ENCODE measurements around the gene ECHS1. TPM values are rescaled to one million over a fixed set of nuclear protein-coding genes. Genes with fewer than 3 reads are reported as not detected.
"Not testable (repeated sequence)": the region's sequence is repeated elsewhere in the genome, so short reads cannot be mapped to it uniquely, and the experiment has no call there.

The ECHS1 gene
- polyA plus RNA-seq, 3 donors = 34.6 to 102 (median 85.1) TPM

GRCh38 chr10:133418289-133418993 lies 45.3 kb upstream of the ECHS1 start:
- Mint-ChIP-seq H3K9me3 (peaks cover 9 to 31% (median 20%) of the 10 kb centered on the region in 7 donors), H3K36me3 (peaks cover 23 to 55% of the 10 kb centered on the region in 2 donors), H3K4me1 (no peaks in the 10 kb centered on the region), H3K27me3 (ENCODE audit: low read depth in 3 of 3) (peaks cover 18 to 23% (median 23%) of the 10 kb centered on the region in 3 donors), H3K4me3 (no peak overlapping the region), H3K27ac (peak overlapping the region in 1 of 7 donors; percentile 46)
- peaks cover 7 to 26% of the 10 kb centered on the region in 2 donors for H3K36me3 ChIP-seq (replicated peaks in 1 of 2; ENCODE audit: control insufficient read depth in 1 of 2, insufficient read depth in 2 of 2, low read length in 2 of 2)
- no peak for DNase-seq
- H4K20me1 ChIP-seq (ENCODE audit: insufficient read depth, low read length) = peaks cover 9% of the 10 kb centered on the region
- H3K9me3 ChIP-seq (replicated peaks in 1 of 2; ENCODE audit: control insufficient read depth in 1 of 2, insufficient read depth in 1 of 2, low read length in 2 of 2) = peaks cover 0 to 7% of the 10 kb centered on the region in 2 donors
- peaks cover 0 to 4% of the 10 kb centered on the region in 2 donors for H3K4me1 ChIP-seq (ENCODE audit: control insufficient read depth in 1 of 2, insufficient read depth in 2 of 2, low read length in 2 of 2)
- no peaks in the 10 kb centered on the region for H3K79me2 ChIP-seq (ENCODE audit: insufficient read depth, low read length)
- no peak overlapping the region for H3K27ac ChIP-seq (ENCODE audit: low read depth in 1 of 2, low read length in 2 of 2)
- 98% methylated on average over 12 of the region's 14 CpGs for WGBS (ENCODE audit: insufficient coverage)
- peaks cover 0 to 18% of the 10 kb centered on the region in 2 donors for H3K27me3 ChIP-seq (ENCODE audit: control insufficient read depth in 2 of 2, insufficient read depth in 2 of 2, low read length in 2 of 2)
- intact Hi-C loops (cut with micrococcal nuclease) = no loop called here
- no peak overlapping the region for H3K9ac ChIP-seq (ENCODE audit: insufficient read depth, low read length, poor library complexity, severe bottlenecking)
- no peak overlapping the region for H3K4me2 ChIP-seq (replicated peaks; ENCODE audit: extremely low read depth, low read length, poor library complexity, severe bottlenecking)
- no peak for TF ChIP-seq CTCF (IDR thresholded peaks at IDR 0.05)
- no peak overlapping the region for H3K4me3 ChIP-seq (replicated peaks in 1 of 3; ENCODE audit: low read depth in 2 of 3, low read length in 3 of 3)
- no peak overlapping the region for H2AFZ ChIP-seq (ENCODE audit: insufficient read depth, low read depth, low read length, poor library complexity, severe bottlenecking)

- Histone ChIP-seq H3K79me2 (ENCODE audit: insufficient read depth, low read length) (no peaks in the 10 kb centered on the region), H3K27me3 (ENCODE audit: control insufficient read depth in 2 of 2, insufficient read depth in 2 of 2, low read length in 2 of 2) (no peaks in the 10 kb centered on the region)
Observed at GRCh38 chr10:133415752-133416151, 42.6 kb upstream of the ECHS1 start.

GRCh38 chr10:133414401-133414800 lies 41.2 kb upstream of the ECHS1 start:
- H3K27ac ChIP-seq (ENCODE audit: low read depth in 1 of 2, low read length in 2 of 2); H3K27me3 Mint-ChIP-seq (ENCODE audit: low read depth in 3 of 3); H3K79me2 ChIP-seq (ENCODE audit: insufficient read depth, low read length); H3K4me2 ChIP-seq (replicated peaks; ENCODE audit: extremely low read depth, low read length, poor library complexity, severe bottlenecking); H3K27ac Mint-ChIP-seq; H3K4me3 Mint-ChIP-seq; H2AFZ ChIP-seq (ENCODE audit: insufficient read depth, low read depth, low read length, poor library complexity, severe bottlenecking); H3K9ac ChIP-seq (ENCODE audit: insufficient read depth, low read length, poor library complexity, severe bottlenecking); H4K20me1 ChIP-seq (ENCODE audit: insufficient read depth, low read length); H3K4me1 Mint-ChIP-seq; intact Hi-C loops (cut with micrococcal nuclease); DNase-seq; H3K4me3 ChIP-seq (replicated peaks in 1 of 3; ENCODE audit: low read depth in 2 of 3, low read length in 3 of 3); H3K27me3 ChIP-seq (ENCODE audit: control insufficient read depth in 2 of 2, insufficient read depth in 2 of 2, low read length in 2 of 2); H3K4me1 ChIP-seq (ENCODE audit: control insufficient read depth in 1 of 2, insufficient read depth in 2 of 2, low read length in 2 of 2): not testable (repeated sequence)
- peaks cover 60 to 83% of the 10 kb centered on the region in 2 donors for H3K36me3 Mint-ChIP-seq
- Histone ChIP-seq H3K36me3 (replicated peaks in 1 of 2; ENCODE audit: control insufficient read depth in 1 of 2, insufficient read depth in 2 of 2, low read length in 2 of 2) (peaks cover 40 to 66% of the 10 kb centered on the region in 2 donors), H3K9me3 (replicated peaks in 1 of 2; ENCODE audit: control insufficient read depth in 1 of 2, insufficient read depth in 1 of 2, low read length in 2 of 2) (peaks cover 23 to 30% of the 10 kb centered on the region in 2 donors)
- peaks cover 39 to 64% (median 47%) of the 10 kb centered on the region in 7 donors for H3K9me3 Mint-ChIP-seq
- WGBS (ENCODE audit: insufficient coverage) = 93% methylated on average over 5 of the region's 23 CpGs

More at GRCh38 chr10:133415752-133416151, 42.6 kb upstream of the ECHS1 start:
- no peak overlapping the region for H3K9ac ChIP-seq (ENCODE audit: insufficient read depth, low read length, poor library complexity, severe bottlenecking)
- H3K27me3 Mint-ChIP-seq (ENCODE audit: low read depth in 3 of 3) = peaks cover under 1 to 6% (median 2%) of the 10 kb centered on the region in 3 donors
- H3K9me3 ChIP-seq (replicated peaks in 1 of 2; ENCODE audit: control insufficient read depth in 1 of 2, insufficient read depth in 1 of 2, low read length in 2 of 2) = peaks cover 15 to 23% of the 10 kb centered on the region in 2 donors
- H4K20me1 ChIP-seq (ENCODE audit: insufficient read depth, low read length) = no peaks in the 10 kb centered on the region
- no peak overlapping the region for H3K27ac ChIP-seq (ENCODE audit: low read depth in 1 of 2, low read length in 2 of 2)
- 97% methylated on average over 24 of the region's 25 CpGs for WGBS (ENCODE audit: insufficient coverage)
- H3K9me3 Mint-ChIP-seq = peaks cover 31 to 52% (median 39%) of the 10 kb centered on the region in 7 donors
- H3K4me1 Mint-ChIP-seq = no peaks in the 10 kb centered on the region
- intact Hi-C loops (cut with micrococcal nuclease) = no loop called here
- H3K36me3 Mint-ChIP-seq = peaks cover 49 to 81% of the 10 kb centered on the region in 2 donors
- H2AFZ ChIP-seq (ENCODE audit: insufficient read depth, low read depth, low read length, poor library complexity, severe bottlenecking) = no peak overlapping the region
- H3K4me1 ChIP-seq (ENCODE audit: control insufficient read depth in 1 of 2, insufficient read depth in 2 of 2, low read length in 2 of 2) = no peaks in the 10 kb centered on the region
- no peak for TF ChIP-seq CTCF (IDR thresholded peaks at IDR 0.05)
- H3K4me3 ChIP-seq (replicated peaks in 1 of 3; ENCODE audit: low read depth in 2 of 3, low read length in 3 of 3) = no peak overlapping the region
- no peak for DNase-seq
- peaks cover 27 to 53% of the 10 kb centered on the region in 2 donors for H3K36me3 ChIP-seq (replicated peaks in 1 of 2; ENCODE audit: control insufficient read depth in 1 of 2, insufficient read depth in 2 of 2, low read length in 2 of 2)
- H3K27ac Mint-ChIP-seq = no peak overlapping the region
- H3K4me2 ChIP-seq (replicated peaks; ENCODE audit: extremely low read depth, low read length, poor library complexity, severe bottlenecking) = no peak overlapping the region
- no peak overlapping the region for H3K4me3 Mint-ChIP-seq

Measured in CD14-positive monocyte (primary cell).